Neural cell (in vitro differentiated cells): ENCODE data around the gene CDR2. TPM values are rescaled to one million over a fixed set of nuclear protein-coding genes. Genes with fewer than 3 reads are reported as not detected.

ENCODE experiments used
- H2AFZ ChIP-seq: fragments of 200-600, 300-800 bp; sonication (generic), shearing (Covaris generic); 2 replicates; pipeline ENCODE4 v1.6.0; 2014; ENCODE audit warnings: low read depth, mild to moderate bottlenecking, antibody characterized with exemption, low read length, moderate library complexity
- H3F3A ChIP-seq: fragments of 200-600 bp; shearing (Covaris generic); 2 replicates; pipeline ENCODE4 v1.6.1; 2016; ENCODE audit warnings: mild to moderate bottlenecking, moderate library complexity, mixed read lengths, antibody characterized with exemption, low read length; ENCODE audit not compliant: insufficient read depth, poor library complexity, severe bottlenecking
- H3K27ac ChIP-seq: fragments of 200-600, 300-800 bp; sonication (generic), shearing (Covaris generic); 2 replicates; pipeline ENCODE4 v1.5.1; 2014; ENCODE audit warnings: mild to moderate bottlenecking, low read length, moderate library complexity
- H3K27me3 ChIP-seq: fragments of 300-800, 200-600 bp; sonication (generic), shearing (Covaris generic); 2 replicates; pipeline ENCODE4 v1.6.0; 2014; ENCODE audit warnings: mild to moderate bottlenecking, low read depth, low read length, moderate library complexity; ENCODE audit not compliant: insufficient read depth
- H3K36me3 ChIP-seq: fragments of 300-800, 200-600 bp; sonication (generic), shearing (Covaris generic); 2 replicates; pipeline ENCODE4 v1.5.1; 2014; ENCODE audit warnings: mild to moderate bottlenecking, antibody characterized with exemption, low read length, moderate library complexity; ENCODE audit not compliant: insufficient read depth
- H3K4me2 ChIP-seq: fragments of 300-800, 200-600 bp; sonication (generic), shearing (Covaris generic); 2 replicates; pipeline ENCODE4 v1.6.0; 2014; ENCODE audit warnings: mild to moderate bottlenecking, low read length
- H3K4me3 ChIP-seq: fragments of 300-800, 200-600 bp; sonication (generic), shearing (Covaris generic); 2 replicates; pipeline ENCODE4 v1.5.1; 2014; ENCODE audit warnings: mild to moderate bottlenecking, low read length, moderate library complexity
- H3K79me2 ChIP-seq: fragments of 200-600 bp; shearing (Covaris generic); replicated peaks from 2 replicates; pipeline ENCODE4 v1.6.0; 2014; ENCODE audit warnings: mild to moderate bottlenecking, low read length, moderate library complexity; ENCODE audit not compliant: insufficient read depth
- H3K9ac ChIP-seq: fragments of 300-800, 200-600 bp; sonication (generic), shearing (Covaris generic); 2 replicates; pipeline ENCODE4 v1.6.1; 2016; ENCODE audit warnings: mild to moderate bottlenecking, low read length, mixed read lengths
- H3K9me2 ChIP-seq: fragments of 200-600 bp; shearing (Covaris generic); 2 replicates; pipeline ENCODE4 v1.6.1; 2016; ENCODE audit warnings: mild to moderate bottlenecking, low read length, mixed read lengths; ENCODE audit not compliant: insufficient read depth
- H3K9me3 ChIP-seq: fragments of 200-600, 300-800 bp; sonication (generic), shearing (Covaris generic); 2 replicates; pipeline ENCODE4 v1.6.1; 2016; ENCODE audit warnings: mild to moderate bottlenecking, mixed run types, low read length, moderate library complexity, mixed read lengths
- H4K20me1 ChIP-seq: fragments of 200-600 bp; shearing (Covaris generic); 2 replicates; pipeline ENCODE4 v1.6.1; 2016; ENCODE audit warnings: mild to moderate bottlenecking, mixed run types; ENCODE audit not compliant: insufficient read depth
- CTCF ChIP-seq: fragments of 450-650 bp; IDR thresholded peaks from 2 replicates; pipeline ENCODE4 v1.5.1; 2014; ENCODE audit warnings: antibody characterized with exemption, mild to moderate bottlenecking, moderate library complexity; ENCODE audit not compliant: poor library complexity, severe bottlenecking
- EP300 ChIP-seq: fragments of 450-650 bp; conservative IDR thresholded peaks from 2 replicates; pipeline ENCODE4 v1.6.1; 2014; ENCODE audit warnings: antibody characterized with exemption, mild to moderate bottlenecking, moderate library complexity; ENCODE audit not compliant: poor library complexity, severe bottlenecking
- EZH2 ChIP-seq: fragments of 200-600, 300-800 bp; shearing (Covaris generic), sonication (generic); IDR thresholded peaks from 2 replicates; pipeline ENCODE4 v1.6.1; 2014; ENCODE audit warnings: antibody characterized with exemption, low read length, borderline replicate concordance, mild to moderate bottlenecking; ENCODE audit not compliant: insufficient read depth, poor library complexity, severe bottlenecking
- MXI1 ChIP-seq: fragments of 450-650 bp; conservative IDR thresholded peaks from 2 replicates; pipeline ENCODE4 v1.6.1; 2014; ENCODE audit warnings: antibody characterized with exemption, mild to moderate bottlenecking; ENCODE audit not compliant: poor library complexity, severe bottlenecking
- POLR2AphosphoS5 ChIP-seq: IDR thresholded peaks from 2 replicates; pipeline ENCODE4 v1.6.1; 2012
- RAD21 ChIP-seq: fragments of 450-650 bp; conservative IDR thresholded peaks from 2 replicates; pipeline ENCODE4 v1.6.1; 2014; ENCODE audit warnings: antibody characterized with exemption, mild to moderate bottlenecking, moderate library complexity
- REST ChIP-seq: IDR thresholded peaks from 2 replicates; pipeline ENCODE4 v1.6.1; 2012; ENCODE audit warnings: borderline replicate concordance
- SMC3 ChIP-seq: fragments of 450-650 bp; conservative IDR thresholded peaks from 2 replicates; pipeline ENCODE4 v1.6.1; 2014; ENCODE audit warnings: antibody characterized with exemption, mild to moderate bottlenecking, moderate library complexity; ENCODE audit not compliant: poor library complexity
- TAF1 ChIP-seq: IDR thresholded peaks from 2 replicates; pipeline ENCODE4 v1.6.1; 2012; ENCODE audit warnings: low read depth
- polyA plus RNA-seq: library from polyadenylated mRNA; depleted of rRNA; stranded (reverse); fragments of >200 nt; gene quantifications from 2 replicates; pipeline ENCODE4 v1.2.3, GENCODE V29; 2014

CDR2 gene
- polyA plus RNA-seq, 1 donor from 2014 or later = 17.8 TPM

GRCh38 chr16:22306788-22307187, 67.6 kb downstream of the CDR2 start:
- Histone ChIP-seq H3K9me2 (no peaks in the 10 kb centered on the region), H3K27me3 (no peaks in the 10 kb centered on the region), H3K4me2 (no peak overlapping the region), H3F3A (no peaks in the 10 kb centered on the region), H3K36me3 (no peaks in the 10 kb centered on the region), H3K9ac (no peak overlapping the region), H3K27ac (no peak overlapping the region), H4K20me1 (no peaks in the 10 kb centered on the region), H3K9me3 (no peaks in the 10 kb centered on the region), H2AFZ (no peak overlapping the region), H3K4me3 (no peak overlapping the region), H3K79me2 (no peaks in the 10 kb centered on the region)
- no peak for TF ChIP-seq RAD21
- TF ChIP-seq POLR2AphosphoS5 = no peak
- no peak for TF ChIP-seq EP300
- no peak for TF ChIP-seq SMC3
- no peak for TF ChIP-seq CTCF
- no peak for TF ChIP-seq MXI1
- no peak for TF ChIP-seq EZH2
- no peak for TF ChIP-seq TAF1
- no peak for TF ChIP-seq REST

- no peaks in the 10 kb centered on the region for H3K9me3 ChIP-seq
Measured at GRCh38 chr16:22304411-22304810, 70.0 kb downstream of the CDR2 start.

More at GRCh38 chr16:22304411-22304810, 70.0 kb downstream of the CDR2 start:
- Histone ChIP-seq H3K27me3 (no peaks in the 10 kb centered on the region), H4K20me1 (no peaks in the 10 kb centered on the region), H3K36me3 (no peaks in the 10 kb centered on the region), H3K9me2 (no peaks in the 10 kb centered on the region), H3K4me2 (no peak overlapping the region), H3F3A (no peaks in the 10 kb centered on the region), H2AFZ (no peak overlapping the region), H3K4me3 (no peak overlapping the region), H3K27ac (no peak overlapping the region), H3K79me2 (peaks cover 8% of the 10 kb centered on the region), H3K9ac (no peak overlapping the region)
- TF ChIP-seq EP300 (no peak), TAF1 (no peak), CTCF (no peak), RAD21 (no peak), MXI1 (no peak), EZH2 (no peak), REST (no peak)
